RPMI8226 (cell line): ENCODE results near the gene COPZ2.
A peak's percentile ranks its signal among the peaks of the same experiment; 100 is the strongest.
"Not testable (repeated sequence)": the region's sequence is repeated elsewhere in the genome, so short reads cannot be mapped to it uniquely, and the experiment has no call there.

ENCODE experiments used
- DNase-seq: peaks from one replicate; pipeline ENCODE4 v3.0.0-alpha.2; 2015

Gene COPZ2

DNA sequence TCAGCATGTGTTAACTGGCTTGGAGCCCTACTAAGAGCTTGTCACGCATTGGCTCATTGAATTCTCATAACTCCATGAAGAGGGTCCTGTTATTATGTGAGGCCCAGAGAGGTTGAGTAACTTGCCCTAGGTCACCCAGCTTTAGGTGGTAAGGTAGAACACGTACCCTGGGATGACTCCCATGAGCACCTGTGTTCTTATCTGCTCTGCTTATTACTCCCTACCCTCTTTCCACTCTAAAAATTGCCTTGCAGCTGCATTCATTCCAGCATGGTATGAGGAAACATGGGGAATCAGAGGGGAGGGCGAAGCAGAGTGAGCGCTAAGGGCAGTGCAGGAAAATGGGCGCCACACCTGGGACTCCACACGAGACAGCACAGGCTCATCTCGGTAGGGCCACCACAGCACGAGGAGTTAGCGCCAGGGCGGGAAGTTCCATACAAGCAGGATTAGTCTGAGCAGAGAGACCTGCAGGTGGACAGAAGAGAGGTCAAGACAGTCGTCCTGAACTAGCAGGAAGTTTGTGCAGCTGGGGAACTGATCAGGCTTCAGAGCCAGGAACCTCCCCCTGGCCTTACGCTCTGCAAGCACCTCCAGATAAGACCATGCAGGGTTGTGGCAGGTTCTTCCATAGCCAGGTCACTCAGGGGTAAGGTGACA, 10.1 kb downstream of the COPZ2 start:
- no peak for DNase-seq

DNA sequence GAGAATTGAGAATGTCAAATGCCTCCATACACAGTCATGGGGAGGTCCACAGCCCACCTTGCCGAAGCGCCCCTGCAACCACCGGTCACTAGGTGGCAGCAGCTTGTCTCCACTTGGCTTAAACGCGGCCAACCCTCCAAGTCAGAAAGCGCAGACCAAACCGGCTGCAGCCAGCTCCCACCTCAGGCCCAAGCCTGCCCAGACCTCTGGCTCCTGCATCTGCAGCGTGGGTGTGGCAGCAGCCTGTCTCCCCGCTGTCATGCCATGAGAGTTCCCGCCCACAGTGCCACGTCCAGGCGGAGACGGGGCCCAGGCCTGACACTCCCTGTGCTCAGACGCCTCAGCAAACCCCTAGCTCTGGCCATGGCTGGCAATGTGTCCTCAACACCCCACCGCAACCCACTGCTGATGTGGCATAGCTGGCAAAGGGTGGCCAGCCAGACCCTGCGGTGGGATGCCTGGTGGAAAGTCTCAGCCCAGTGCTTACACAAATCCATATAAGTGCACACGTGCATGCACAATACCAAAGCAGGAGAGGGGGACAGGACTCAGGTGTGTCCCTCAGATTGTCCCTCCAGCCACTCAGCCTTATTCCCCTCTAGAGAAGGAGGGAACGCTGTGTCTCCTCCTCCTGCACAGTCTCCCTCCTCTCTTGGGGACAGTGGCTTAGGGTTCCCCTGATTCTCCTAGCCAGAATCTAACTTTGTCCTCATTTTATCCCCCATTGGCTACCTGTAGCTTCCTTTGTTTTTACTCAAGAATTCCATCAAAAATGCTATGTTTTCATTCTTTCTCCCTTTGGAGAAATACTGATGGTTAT, 10.9 kb downstream of the COPZ2 start:
- DNase-seq = peak; percentile 82

DNA sequence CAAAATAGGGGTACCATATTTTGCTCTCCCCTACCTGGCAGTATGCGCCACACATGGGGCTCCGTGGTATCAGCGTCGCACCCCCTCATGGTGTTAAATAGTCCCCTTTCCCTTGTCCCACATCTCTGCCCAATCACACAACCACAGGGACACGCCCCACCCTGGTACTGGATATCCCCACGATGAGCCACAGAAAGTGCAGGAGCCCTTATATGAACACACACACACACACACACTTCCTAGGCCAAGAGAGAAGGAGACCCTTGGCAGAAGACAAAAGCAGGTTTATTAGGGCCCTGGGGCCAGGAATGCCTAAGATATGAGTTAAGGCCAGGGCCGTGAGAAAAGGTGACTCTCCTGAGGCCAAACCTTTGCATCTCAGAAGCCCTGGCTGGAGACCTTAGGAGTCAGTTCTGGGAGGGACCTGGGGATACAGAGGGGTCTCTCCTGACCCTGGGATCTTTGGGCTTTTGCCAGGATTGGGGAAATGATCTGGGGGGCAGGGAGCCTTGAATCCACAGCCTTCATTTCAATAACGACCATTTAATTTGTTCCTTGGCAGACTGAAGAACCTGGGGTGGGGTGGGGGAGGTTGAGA, 11.6 kb downstream of the COPZ2 start:
- no peak for DNase-seq

DNA sequence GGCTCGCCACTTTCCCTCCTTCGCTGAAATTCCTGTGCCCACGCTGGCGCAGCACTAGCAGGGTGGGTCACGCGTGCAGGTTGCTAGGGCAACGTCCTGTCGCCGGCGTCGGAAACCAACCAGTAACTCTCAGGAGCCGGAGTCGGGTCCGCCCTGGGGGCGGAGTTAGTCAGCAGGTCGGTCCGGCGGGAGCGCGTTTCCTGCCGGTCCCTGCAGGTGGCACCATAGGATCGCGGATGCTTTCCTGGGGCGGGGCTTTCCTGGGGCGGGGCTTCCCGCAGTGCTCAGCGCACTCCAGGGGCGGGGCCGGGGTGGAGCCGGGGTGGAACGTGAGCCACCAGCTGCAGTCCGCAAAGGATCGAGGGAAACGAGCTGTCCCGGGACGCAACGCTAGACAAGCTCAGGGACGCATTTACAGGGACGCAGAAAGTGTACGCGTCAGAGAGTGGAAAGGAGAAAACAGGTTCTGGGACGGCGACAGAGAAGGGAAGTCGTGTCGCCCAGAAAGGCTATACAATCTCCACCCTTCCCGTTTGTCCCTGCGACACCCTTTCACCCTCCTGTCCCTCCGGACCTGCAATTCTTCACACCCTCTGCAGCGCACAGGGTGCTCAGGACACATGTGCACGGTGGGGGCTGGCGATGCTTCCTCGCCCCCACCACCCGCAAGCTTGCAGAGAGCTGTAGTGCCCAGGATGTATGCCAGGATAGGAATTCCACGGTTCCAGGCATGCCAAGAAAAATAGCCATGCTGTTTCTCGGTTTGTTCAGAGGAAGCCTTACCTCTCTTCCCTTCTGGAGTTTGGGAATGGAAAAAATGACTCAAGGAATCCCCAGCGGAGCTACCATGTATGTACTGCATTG, 12.3 kb downstream of the COPZ2 start:
- DNase-seq = peak; percentile 98

GRCh38 chr17:48024149-48025039, 13.2 kb downstream of the COPZ2 start:
- DNase-seq = peak; percentile 78

DNA sequence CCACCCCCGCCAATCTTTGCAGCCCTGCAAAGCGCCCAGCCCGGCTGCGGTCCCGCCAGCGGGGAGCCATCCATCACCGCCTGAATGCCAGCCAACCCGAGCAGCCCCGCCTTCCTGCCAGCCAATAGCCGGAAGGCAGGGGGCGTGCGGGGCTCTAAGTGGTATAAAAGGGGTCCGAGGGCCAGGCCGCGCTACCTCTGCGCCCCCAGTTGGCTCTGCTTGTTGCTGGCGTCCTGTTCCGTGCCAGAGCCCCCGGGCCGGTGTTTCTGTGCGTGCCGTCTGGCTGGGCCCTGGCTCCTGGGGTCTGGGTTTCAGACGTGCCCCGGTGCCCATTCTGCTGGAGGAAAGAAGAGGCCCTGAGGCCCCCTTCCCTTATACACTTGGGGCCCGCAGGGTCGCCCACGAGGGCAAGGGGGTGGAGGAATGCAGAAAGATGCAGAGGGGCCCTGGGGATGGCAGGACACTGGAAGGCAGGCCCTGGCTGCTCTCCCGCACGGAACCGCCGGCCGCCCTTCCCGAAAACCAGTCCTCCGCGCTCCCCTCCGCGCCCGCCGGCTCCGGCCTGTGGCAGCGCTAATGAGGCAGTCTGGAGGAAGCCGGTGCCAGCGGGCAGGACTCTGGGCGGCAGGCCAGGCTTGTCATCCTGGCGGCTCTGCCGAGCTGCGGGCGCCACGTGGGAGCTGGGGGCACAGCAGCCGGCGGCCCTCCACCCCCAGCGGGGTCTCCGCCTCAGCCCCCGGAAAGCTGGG, 14.0 kb downstream of the COPZ2 start:
- peak; percentile 92 for DNase-seq

DNA sequence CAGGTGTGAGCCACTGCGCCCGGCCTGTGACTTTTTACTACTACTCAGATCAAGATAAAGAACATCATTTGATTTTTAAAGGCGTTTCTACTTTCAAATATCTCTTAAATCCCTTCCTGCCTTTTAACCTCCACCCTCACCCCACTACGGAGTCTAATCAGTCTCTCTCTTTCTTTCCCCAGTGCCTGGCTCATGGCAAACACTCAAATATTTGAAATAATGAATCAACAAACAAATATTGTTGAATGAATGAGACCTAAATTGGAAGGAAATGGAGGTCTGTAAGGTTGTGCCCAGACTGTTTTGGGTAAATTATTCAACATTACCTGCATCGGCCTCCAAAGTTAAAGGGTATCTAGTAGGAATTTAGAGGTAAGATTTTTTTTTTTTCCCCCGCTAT, 14.7 kb downstream of the COPZ2 start:
- DNase-seq = no peak

GRCh38 chr17:48021934-48022333, 15.7 kb downstream of the COPZ2 start:
- no peak for DNase-seq

- not testable (repeated sequence) for DNase-seq
Measured at GRCh38 chr17:48017817-48018158, 19.8 kb downstream of the COPZ2 start.

DNA sequence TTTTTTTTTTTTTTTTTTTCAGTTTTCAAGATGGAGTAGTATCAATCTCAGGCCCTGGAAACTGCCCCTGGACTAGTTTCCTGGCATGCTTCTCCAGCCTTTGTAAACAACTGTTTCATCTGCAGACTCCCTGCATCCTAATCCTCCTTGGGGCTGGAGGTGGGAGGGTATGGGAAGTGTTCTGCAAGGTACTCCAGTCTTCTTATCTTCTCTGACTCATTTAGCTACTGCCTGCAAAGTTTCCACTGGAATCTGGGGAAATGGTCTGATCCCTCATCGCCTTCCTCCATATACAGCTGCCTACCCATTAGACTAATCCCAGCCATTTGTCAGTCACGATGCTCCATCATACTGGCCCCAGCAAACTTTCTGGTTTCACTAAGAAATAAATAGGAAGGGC, 21.5 kb downstream of the COPZ2 start:
- no peak for DNase-seq

DNA sequence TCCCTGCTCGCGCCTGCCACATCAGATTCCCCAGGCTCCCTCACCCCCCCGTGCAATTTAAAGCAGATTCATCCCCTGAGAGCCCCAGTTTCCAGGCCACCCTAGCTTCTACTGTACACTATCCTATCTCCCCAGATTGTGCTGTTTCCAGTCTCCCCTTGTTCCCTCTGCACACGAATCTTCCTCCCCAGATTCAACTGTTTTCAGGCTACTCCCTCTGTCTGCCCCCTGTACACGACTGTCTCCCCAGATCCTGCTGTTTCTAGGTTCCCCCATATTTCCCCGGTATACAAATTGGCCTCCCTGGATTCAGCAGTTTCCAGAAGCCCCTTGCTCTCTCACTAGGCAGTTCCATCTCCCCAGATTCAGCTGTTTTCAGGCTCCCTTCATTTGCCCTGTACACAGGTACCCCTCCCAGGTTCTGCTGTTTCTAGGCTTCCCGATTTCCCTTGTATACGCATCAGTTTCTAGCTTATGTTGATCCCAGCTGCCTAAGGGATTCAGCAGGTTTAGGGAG, 22.9 kb downstream of the COPZ2 start:
- DNase-seq = no peak

DNA sequence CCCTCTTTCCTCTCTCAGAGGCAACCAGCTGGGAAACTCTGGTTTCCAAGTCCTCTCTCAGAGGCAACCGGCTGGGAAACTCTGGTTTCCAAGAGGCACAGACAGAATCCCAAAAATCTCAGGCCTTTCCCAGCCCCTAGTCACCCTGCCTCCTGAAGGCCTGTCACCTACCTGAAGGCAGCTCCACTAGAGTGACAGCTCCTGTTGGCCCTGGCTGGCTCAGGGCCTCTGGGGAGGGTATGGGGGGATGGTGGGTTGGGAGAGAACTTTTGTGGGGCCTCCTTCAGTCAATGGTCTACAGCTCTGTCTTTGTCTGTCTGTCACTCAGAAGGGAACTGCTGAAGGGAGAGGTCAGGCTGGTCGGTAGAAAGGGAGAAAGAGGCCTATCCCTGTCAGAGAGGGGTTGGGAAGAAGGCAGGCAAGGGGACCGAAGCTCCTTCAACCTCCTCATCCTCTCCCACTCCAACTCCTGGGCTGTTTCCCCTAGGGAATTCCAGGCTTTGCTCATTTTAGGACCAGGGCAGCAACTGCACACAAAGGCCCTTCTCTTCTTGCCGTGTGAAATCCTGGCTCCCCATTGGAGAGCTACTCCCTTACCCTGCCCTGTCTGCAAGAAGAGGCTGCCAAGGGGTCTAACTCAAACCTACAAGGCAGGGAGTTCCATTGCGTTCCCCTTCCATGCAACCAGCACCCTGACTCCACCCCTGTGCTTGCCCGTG, 23.6 kb downstream of the COPZ2 start:
- DNase-seq = no peak

DNA sequence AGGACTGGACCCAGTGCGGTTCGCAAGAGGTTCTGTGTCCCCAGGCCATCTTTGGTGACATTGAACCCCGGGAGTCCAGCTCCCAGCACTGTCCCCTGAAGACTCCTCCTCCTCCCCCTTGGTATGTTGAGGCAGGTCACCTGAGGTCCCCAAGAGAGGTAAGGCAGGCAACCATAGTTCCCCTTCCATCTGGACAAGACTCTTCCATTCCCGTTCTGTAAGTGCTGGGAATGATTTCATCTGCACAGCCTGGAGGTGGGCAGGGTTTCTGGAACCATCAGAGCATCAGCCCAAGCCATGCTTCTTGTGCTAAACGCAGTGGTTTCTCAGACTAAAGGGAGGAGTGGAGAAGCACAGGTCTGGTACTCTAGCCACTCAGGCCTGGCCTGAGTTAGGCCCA, 24.9 kb downstream of the COPZ2 start:
- DNase-seq = no peak

DNA sequence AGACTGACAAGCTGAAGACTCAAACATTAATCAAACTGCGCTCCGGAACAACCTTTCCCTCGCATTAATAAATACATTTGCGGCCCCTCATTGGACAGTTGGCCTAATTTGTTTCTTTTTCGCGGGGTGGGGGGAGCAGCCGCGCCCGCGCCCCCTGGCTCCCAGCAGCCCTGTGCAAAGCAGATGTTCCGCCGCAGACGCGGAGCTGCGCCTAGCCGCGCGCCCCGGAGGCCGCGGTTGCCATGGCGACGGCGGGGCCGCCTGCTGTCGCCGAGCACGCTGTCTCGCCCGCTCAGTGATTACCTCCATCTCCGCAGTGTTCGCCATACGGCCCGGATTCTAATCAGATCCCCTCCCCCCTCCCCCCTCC, 25.5 kb downstream of the COPZ2 start:
- DNase-seq = peak; percentile 89

- peak; percentile 78 for DNase-seq
Measured at GRCh38 chr17:48011405-48012150, 26.0 kb downstream of the COPZ2 start.

DNA sequence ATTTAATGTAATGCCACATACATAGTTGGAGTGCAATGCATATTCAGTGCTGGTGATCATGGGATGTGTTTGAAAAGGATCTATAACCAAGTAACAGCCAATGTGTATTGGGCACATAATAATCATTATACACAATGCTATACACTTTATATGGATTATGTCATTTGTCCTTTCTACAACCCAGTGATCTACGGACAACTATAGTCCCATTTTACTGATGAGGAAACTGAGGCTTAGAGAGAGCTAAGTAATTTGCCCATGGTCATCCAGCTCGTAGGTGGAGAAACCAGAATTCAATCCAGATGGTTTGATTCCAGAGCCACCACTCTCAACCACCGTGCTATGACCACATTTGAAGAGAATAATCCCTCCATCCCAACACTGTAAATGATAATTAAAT, 27.4 kb downstream of the COPZ2 start:
- DNase-seq = no peak

DNA sequence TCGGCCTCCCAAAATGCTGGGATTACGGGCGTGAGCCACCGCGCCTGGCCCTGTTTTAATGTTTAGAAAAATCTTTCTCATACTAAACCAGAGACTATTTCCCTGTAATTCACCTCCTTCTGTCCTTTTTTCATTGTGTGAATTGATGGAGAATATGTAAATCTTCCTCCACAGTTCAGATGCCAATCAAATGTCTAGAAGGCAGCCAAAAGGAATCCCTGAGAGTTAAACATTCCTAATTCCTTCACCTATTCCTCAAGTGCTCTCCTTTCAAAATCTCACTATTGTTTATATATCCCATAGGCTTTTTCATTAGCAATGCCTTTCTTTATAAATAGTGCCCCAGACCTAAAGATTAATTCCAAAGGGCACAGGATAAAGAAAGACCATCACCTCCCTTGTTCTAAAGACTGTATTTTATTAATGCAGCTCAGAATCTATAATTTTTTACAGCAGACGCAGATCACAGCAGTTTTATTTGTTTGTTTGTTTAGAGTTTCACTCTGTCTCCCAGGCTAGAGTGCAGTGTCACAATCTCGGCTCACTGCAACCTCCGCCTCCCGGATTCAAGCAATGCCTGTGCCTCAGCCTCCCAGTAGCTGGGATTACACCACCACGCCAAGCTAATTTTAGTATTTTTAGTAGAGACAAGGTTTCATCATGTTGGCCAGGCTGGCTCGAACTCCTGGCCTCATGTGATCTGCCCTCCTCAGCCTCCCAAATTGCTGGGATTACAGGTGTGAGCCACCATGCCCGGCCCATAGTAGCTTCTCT, 30.5 kb downstream of the COPZ2 start:
- DNase-seq = no peak

DNA sequence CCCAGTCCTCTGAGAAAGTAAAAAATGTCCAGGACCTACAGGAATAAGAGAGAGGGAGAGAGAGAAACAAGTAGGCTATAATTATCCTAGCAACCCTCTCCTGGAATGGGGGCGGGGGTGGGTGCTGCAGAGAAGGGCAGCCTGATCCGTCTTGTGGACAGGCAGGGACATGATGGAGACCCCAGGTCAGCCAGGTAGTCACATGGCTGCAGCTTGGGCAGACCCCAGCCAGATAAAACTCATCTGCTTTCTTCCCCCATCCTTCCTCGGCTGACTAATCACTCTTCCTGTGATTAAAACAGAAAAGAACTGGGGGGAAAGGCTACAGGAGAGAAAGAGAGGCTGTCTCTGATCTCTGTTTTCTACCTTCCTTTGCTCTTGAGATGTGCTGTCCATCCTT, 32.6 kb downstream of the COPZ2 start:
- no peak for DNase-seq
